Stimulated activated naive B cell treated with anti-CD40 and anti-IgM and Interleukin-4, amounts not matched to agents 10 μg/mL and 1 μg/mL and 100 μg/mL, for 72 hours (primary cell): ENCODE measurements around the gene GPR37L1.

Experiments
- ATAC-seq, 2 donors: fragments of 150-1000 bp; cut with Tn5 transposase; replicated peaks; 2 replicates each; pipeline ENCODE4 v1.10.0; 2021; ENCODE audit warnings: moderate library complexity in 1 of 2
- DNase-seq: peaks from one replicate; pipeline ENCODE4 v3.0.0; 2021
- H3K27ac Mint-ChIP-seq: one replicate; pipeline ENCODE4 v1.8.0; 2022; ENCODE audit warnings: mild to moderate bottlenecking, mixed read lengths
- H3K27me3 Mint-ChIP-seq, 2 donors: one replicate each; pipeline ENCODE4 v1.8.0; 2022; ENCODE audit warnings: mixed read lengths in 2 of 2
- H3K36me3 Mint-ChIP-seq, 2 donors: one replicate each; pipeline ENCODE4 v1.8.0; 2022; ENCODE audit warnings: mixed read lengths in 2 of 2, mild to moderate bottlenecking in 1 of 2
- H3K4me1 Mint-ChIP-seq, 2 donors: one replicate each; pipeline ENCODE4 v1.8.0; 2022; ENCODE audit warnings: mixed read lengths in 2 of 2, mild to moderate bottlenecking in 1 of 2
- H3K4me3 Mint-ChIP-seq, 2 donors: one replicate each; pipeline ENCODE4 v1.8.0; 2022; ENCODE audit warnings: mild to moderate bottlenecking in 2 of 2, mixed read lengths in 2 of 2, moderate library complexity in 1 of 2
- H3K9me3 Mint-ChIP-seq, 2 donors: one replicate each; pipeline ENCODE4 v1.8.0; 2022; ENCODE audit warnings: mixed read lengths in 2 of 2, mild to moderate bottlenecking in 1 of 2

The GPR37L1 gene, protein sequence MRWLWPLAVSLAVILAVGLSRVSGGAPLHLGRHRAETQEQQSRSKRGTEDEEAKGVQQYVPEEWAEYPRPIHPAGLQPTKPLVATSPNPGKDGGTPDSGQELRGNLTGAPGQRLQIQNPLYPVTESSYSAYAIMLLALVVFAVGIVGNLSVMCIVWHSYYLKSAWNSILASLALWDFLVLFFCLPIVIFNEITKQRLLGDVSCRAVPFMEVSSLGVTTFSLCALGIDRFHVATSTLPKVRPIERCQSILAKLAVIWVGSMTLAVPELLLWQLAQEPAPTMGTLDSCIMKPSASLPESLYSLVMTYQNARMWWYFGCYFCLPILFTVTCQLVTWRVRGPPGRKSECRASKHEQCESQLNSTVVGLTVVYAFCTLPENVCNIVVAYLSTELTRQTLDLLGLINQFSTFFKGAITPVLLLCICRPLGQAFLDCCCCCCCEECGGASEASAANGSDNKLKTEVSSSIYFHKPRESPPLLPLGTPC

DNA sequence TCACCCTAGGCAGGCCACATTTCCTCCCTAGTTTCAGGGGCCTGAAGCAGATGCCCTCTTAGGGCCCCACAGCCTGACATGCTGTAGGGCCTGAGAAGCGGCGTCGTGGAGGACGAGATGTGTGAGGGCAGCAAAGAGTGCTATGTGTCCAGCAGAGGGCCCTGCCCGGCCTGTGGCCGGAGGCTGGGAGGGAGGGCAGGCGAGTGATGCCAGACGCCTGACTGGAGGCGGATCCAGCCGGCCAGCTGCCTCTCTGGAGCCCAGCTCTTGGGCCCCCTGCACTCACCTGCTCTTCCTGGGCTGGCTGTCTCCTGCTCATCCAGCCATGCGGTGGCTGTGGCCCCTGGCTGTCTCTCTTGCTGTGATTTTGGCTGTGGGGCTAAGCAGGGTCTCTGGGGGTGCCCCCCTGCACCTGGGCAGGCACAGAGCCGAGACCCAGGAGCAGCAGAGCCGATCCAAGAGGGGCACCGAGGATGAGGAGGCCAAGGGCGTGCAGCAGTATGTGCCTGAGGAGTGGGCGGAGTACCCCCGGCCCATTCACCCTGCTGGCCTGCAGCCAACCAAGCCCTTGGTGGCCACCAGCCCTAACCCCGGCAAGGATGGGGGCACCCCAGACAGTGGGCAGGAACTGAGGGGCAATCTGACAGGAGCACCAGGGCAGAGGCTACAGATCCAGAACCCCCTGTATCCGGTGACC, at the start of gene GPR37L1:
GPR37L1 (plus strand) TSS at position 279 of the 697 bp plus-strand sequence; CDS start at position 326, 47 bp downstream.
- Mint-ChIP-seq H3K27ac (no peak within 1 kb of the TSS), H3K27me3 (peaks cover 22 to 45% of the 10 kb centered on the region in 2 donors), H3K4me3 (no peak within 1 kb of the TSS), H3K9me3 (no peaks in the 10 kb centered on the region), H3K4me1 (no peaks in the 10 kb centered on the region), H3K36me3 (no peaks in the 10 kb centered on the region)
- no peak for DNase-seq
- ATAC-seq = no peak

DNA sequence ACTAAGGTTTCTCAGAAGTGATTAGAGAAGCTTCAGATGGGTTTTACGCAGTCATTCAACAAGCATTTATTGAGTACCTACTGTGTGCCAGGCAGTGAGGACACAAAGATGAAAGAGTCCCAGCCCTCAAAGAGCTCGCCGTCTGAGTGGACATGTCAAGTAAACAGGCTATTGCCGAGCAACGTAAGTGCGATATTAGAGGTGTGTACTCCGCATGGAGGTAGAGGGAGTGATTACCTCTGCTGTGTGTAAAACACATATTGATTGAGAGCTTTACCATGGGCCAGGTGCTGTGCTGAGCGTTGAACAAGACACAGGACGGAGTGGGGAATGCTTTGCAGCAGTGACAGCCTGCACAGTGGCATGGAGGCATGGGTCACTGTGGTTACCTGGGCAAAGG, 49.5 kb upstream of the GPR37L1 start:
- Mint-ChIP-seq H3K4me3 (no peak overlapping the region), H3K36me3 (no peaks in the 10 kb centered on the region), H3K27ac (no peak overlapping the region), H3K9me3 (no peaks in the 10 kb centered on the region), H3K27me3 (no peaks in the 10 kb centered on the region), H3K4me1 (no peaks in the 10 kb centered on the region)
- no peak for ATAC-seq
- no peak for DNase-seq

DNA sequence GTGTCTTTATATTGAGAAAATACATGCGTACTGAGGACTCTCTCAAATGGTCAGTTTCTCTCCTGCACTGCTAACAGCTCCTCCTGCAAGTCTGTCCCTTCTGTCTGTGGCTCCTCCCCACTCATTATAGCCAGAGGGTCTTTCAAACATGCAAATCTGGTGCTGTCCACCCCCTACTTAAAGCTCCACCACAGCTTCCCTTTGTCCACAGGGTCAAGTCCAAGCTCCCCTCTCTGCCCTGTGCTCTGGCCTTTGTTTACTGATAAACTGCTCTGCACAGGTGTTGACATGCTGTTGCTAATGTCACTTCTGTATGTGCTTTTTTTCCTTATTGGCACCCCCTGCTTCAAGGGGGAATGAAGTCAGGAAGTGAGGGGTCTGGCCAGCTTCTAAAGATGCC, 47.7 kb upstream of the GPR37L1 start:
- no peak overlapping the region for H3K27ac Mint-ChIP-seq
- no peaks in the 10 kb centered on the region for H3K9me3 Mint-ChIP-seq
- no peak overlapping the region for H3K4me3 Mint-ChIP-seq
- H3K36me3 Mint-ChIP-seq = no peaks in the 10 kb centered on the region
- ATAC-seq (no peak), DNase-seq (no peak)
- no peaks in the 10 kb centered on the region for H3K27me3 Mint-ChIP-seq
- no peaks in the 10 kb centered on the region for H3K4me1 Mint-ChIP-seq

DNA sequence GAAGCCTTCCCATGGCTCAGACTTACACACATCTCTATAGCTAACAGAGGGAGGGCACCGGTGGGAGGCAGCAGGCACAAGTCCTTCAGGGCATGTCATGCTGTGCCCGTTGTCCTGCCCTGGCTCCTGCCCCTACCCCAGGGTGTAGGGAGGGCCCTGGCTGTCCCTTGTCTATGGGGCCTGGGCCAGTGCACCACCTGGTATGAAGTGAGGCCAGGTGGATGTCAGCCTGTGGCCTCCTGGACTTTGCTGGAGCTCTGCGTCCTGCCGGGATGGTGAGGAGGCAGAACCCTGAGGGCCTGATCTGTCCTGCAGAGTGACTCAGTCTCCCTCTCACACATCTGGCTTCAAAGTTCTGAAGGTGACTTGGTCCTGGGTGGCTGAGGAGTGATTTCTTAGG, 47.3 kb upstream of the GPR37L1 start:
- no peaks in the 10 kb centered on the region for H3K9me3 Mint-ChIP-seq

DNA sequence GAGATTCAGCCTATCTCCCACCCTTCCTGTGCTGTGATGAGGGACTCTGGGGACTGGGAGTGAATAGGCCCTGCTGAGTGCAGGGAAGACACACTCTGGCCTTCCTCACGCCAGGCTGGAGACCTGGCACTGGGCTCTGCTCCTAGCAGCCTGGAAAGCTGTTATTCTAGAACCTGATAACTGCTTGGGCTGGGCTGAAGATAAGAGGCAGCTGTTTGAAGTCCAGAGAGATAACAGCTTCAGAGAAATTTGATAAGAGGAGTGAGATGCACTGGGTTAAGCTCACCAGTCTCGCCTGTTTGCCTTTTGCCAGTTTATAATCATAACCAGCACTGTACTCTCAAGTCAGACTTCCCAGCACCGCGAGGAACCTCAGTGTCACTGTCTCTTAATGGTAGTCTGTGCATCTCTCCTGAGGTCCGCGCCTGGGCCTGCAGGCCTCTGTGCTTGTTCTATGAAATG, 46.6 kb upstream of the GPR37L1 start:
- ATAC-seq (no peak), DNase-seq (no peak)
- Mint-ChIP-seq H3K9me3 (no peaks in the 10 kb centered on the region), H3K4me1 (no peaks in the 10 kb centered on the region), H3K27ac (no peak overlapping the region), H3K27me3 (no peaks in the 10 kb centered on the region), H3K4me3 (no peak overlapping the region), H3K36me3 (no peaks in the 10 kb centered on the region)

More for the DNA sequence above, 47.3 kb upstream of the GPR37L1 start:
- no peaks in the 10 kb centered on the region for H3K4me1 Mint-ChIP-seq
- ATAC-seq (no peak), DNase-seq (no peak)
- H3K36me3 Mint-ChIP-seq = no peaks in the 10 kb centered on the region
- H3K27ac Mint-ChIP-seq = no peak overlapping the region
- H3K4me3 Mint-ChIP-seq = no peak overlapping the region
- H3K27me3 Mint-ChIP-seq = no peaks in the 10 kb centered on the region

DNA sequence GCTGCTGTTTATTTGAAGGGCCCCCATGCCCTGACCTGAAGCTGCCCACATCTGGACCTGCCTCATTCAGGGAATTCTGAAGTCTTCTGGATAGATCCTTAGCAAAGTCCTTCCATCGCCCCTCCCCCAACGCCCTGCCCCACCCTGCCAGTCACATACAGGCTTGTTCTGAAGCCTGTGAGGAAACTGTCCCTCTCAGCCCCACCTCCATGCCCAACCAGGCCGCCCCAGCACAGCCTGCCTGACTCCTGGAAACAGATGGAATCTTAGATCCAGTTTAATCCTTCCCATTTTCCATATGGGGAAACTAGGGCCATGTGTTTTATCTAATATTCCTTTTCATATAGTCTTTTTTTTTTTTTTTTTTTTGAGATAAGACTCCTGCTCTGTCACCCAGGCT, 44.5 kb upstream of the GPR37L1 start:
- no peaks in the 10 kb centered on the region for H3K9me3 Mint-ChIP-seq
- no peak overlapping the region for H3K4me3 Mint-ChIP-seq
- no peaks in the 10 kb centered on the region for H3K36me3 Mint-ChIP-seq
- ATAC-seq (no peak), DNase-seq (no peak)
- no peaks in the 10 kb centered on the region for H3K4me1 Mint-ChIP-seq
- no peak overlapping the region for H3K27ac Mint-ChIP-seq
- H3K27me3 Mint-ChIP-seq = no peaks in the 10 kb centered on the region

DNA sequence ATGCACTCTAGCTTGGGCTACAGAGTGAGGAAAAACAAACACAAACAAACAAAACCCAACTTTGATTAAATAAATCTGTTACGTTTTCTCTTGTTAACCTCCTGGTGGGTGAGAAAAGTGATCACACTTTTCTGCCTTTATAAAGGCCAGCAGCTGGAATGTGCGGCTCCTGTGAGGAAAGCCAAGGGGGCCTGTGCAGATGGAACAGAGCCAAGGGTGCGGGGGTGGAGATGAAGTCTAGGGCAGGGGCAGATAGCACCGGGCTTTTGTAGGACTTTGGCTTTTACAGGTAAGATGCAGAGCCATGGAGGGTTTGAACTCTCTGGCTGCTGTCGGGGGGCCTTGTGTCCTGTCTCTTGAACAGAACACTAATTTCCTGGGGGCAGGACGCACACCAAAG, 40.7 kb upstream of the GPR37L1 start:
- H3K9me3 Mint-ChIP-seq = no peaks in the 10 kb centered on the region
- no peak for DNase-seq
- H3K27ac Mint-ChIP-seq = no peak overlapping the region
- no peaks in the 10 kb centered on the region for H3K4me1 Mint-ChIP-seq
- no peaks in the 10 kb centered on the region for H3K36me3 Mint-ChIP-seq
- no peak for ATAC-seq
- no peak overlapping the region for H3K4me3 Mint-ChIP-seq
- peaks cover 8 to 10% of the 10 kb centered on the region in 2 donors for H3K27me3 Mint-ChIP-seq

DNA sequence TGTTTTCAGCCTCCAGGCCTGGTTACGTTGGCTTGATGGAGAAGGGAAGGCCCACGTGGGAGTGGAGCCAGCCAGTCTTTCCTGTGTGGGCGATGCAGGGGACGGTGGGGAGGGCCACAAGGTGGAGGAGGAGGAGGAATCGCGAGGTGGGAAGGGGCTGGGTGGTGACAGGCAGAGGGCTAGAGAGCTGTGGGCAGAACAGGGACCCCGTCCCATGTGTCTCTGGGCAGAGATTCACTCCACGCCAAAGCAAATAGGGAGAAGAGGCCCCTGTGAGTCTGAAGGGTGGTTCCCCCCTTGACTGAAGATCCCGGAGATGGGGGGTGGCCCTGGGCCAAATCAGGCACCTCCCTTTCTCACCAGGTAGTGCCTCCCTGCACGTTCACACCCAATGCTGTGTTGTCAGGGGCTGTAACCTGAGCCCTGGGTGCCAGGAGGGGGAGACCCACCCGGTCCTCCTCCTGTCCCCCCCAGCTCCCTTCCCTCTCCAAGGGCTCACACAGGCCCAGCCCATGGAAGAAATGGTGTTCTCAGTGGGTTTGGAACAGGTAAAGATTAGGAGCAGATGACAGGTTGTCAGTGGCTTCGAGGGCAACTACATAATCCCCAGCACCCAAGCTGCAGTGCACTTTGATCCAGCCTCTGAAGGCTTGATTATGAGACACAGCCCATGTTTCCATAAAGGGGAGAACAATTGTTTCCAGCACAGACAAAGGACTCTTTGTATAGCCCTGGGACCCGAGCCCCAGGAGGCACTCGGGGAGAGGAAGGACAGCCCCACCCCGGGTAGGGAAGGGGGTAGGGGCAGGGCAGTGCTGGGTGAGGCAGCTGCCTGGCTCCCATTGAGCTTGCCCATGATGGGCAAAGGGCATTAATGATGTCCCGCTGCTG, 37.7 kb upstream of the GPR37L1 start:
- Mint-ChIP-seq H3K4me3 (no peak overlapping the region), H3K27ac (no peak overlapping the region), H3K9me3 (no peaks in the 10 kb centered on the region), H3K4me1 (no peaks in the 10 kb centered on the region), H3K36me3 (no peaks in the 10 kb centered on the region), H3K27me3 (peaks cover 10 to 17% of the 10 kb centered on the region in 2 donors)
- ATAC-seq = no peak
- DNase-seq = no peak

DNA sequence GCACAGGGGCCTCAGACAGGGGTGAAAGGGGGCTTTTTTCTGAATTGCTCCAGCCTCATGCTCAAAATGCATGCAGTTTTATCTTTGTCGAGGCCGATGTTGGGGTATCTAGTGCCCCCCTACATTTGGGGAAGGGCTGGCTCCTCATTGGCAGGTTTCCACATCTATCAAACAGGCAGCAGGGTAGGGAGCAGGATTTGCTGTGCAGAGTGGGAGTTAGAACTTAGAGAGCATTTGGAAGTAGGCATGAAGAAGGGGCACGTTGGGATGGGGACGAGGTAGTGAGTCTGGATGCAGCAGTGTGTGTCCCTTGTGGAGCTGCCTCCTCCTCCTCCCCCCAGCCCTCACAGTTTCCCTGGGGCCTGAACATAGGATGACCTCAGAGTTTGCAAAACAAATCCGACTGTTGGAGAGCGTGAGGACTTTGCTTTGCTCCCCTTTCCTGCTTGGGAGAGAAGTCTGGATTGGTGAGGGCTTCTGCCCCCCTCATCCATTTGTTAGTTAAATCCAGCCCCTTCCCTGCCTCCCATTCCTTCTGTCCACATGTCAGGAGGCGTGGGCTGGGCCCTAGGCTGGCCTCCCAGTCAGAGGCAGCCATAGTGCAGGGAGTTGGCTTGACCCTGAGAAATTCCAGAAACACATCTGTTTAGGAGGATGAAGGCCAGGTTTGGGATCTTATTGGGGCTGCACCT, 36.9 kb upstream of the GPR37L1 start:
- Mint-ChIP-seq H3K27ac (no peak overlapping the region), H3K9me3 (no peaks in the 10 kb centered on the region), H3K4me3 (no peak overlapping the region), H3K36me3 (no peaks in the 10 kb centered on the region), H3K27me3 (peaks cover 11 to 19% of the 10 kb centered on the region in 2 donors), H3K4me1 (no peaks in the 10 kb centered on the region)
- no peak for ATAC-seq
- DNase-seq = no peak

DNA sequence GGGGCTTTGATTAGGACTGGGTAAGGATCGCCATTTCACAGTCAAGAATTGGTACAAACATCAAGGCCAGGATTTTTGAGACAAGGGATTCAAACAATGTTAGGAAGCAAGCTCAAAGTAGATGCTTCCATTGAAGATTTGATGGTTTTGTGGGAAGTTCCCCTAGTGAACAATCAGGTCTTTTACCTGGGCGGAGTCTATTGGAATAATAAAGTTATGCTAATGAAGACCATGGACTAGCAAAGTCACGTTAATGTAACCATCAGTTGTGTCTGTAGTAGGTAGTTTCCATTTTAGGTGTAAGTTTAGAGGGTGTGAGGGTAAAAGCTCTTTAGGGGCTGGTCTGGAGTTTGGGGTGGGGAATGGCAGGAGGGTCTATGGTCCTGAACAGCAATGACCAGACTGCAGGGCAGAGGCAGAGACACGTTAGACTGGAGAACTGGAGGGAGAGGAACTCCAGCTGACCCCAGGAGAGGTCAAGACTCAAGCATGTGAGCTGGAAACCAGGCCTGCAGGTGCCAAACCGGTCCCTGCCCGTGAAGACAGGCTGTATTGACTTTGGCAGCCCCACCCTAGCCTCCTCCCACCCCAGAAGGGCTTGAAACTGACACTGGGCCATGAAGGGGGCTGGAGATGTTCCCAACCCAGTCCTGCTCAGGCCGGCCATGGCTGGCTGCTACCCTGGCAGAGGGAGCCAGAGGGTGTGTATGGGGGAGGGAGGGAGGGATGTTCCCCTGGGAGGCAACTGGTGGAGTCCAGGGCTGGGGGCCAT, 36.0 kb upstream of the GPR37L1 start:
- Mint-ChIP-seq H3K36me3 (no peaks in the 10 kb centered on the region), H3K4me1 (no peaks in the 10 kb centered on the region), H3K9me3 (no peaks in the 10 kb centered on the region), H3K4me3 (no peak overlapping the region), H3K27ac (no peak overlapping the region), H3K27me3 (peaks cover 18 to 28% of the 10 kb centered on the region in 2 donors)
- ATAC-seq (no peak), DNase-seq (no peak)

DNA sequence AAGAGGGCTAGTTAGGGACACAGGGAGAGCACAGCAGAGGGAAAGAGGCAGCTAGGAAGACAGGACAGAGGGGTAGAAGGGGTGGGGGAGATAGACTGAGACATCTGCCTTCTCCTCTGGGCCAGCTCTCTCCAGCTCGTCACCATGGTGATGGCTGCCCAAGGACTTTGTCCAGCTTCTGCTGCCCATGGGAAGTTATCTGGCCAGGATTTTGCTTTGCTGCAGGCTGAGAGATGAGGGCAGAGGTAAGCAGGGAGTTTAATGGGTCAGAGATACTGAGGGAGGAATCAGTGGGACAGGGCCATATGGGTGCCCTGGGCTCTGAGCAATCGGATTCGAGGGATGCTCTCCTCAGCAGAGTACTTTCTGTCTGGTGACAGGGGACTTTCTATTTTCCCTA, 34.5 kb upstream of the GPR37L1 start:
- ATAC-seq (no peak), DNase-seq (no peak)
- H3K27me3 Mint-ChIP-seq = peaks cover 18 to 33% of the 10 kb centered on the region in 2 donors
- no peaks in the 10 kb centered on the region for H3K36me3 Mint-ChIP-seq
- H3K4me1 Mint-ChIP-seq = no peaks in the 10 kb centered on the region
- H3K27ac Mint-ChIP-seq = no peak overlapping the region
- no peaks in the 10 kb centered on the region for H3K9me3 Mint-ChIP-seq
- no peak overlapping the region for H3K4me3 Mint-ChIP-seq

DNA sequence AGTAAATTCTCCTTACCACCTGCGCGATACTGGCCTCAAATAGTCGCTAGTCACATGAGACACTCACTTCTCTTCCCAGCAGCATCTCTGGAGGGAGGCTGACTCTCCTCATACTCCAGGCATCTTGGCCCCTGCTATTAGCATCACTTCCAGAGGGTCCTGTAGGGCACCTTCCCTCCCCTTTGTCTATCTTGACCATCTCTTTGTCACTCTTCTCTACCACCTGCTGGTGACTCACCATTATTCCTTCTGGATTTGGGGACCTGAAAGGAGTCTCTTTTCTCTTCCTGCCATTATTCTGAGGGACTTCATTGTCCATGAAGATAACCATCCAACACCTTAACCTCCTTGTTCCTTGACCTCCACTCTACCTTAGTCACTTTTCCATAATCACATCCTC, 31.7 kb upstream of the GPR37L1 start:
- no peaks in the 10 kb centered on the region for H3K9me3 Mint-ChIP-seq
- H3K27ac Mint-ChIP-seq = no peak overlapping the region
- H3K4me3 Mint-ChIP-seq = no peak overlapping the region
- H3K27me3 Mint-ChIP-seq = peaks cover 19 to 41% of the 10 kb centered on the region in 2 donors
- DNase-seq (no peak), ATAC-seq (no peak)
- no peaks in the 10 kb centered on the region for H3K36me3 Mint-ChIP-seq
- H3K4me1 Mint-ChIP-seq = no peaks in the 10 kb centered on the region

DNA sequence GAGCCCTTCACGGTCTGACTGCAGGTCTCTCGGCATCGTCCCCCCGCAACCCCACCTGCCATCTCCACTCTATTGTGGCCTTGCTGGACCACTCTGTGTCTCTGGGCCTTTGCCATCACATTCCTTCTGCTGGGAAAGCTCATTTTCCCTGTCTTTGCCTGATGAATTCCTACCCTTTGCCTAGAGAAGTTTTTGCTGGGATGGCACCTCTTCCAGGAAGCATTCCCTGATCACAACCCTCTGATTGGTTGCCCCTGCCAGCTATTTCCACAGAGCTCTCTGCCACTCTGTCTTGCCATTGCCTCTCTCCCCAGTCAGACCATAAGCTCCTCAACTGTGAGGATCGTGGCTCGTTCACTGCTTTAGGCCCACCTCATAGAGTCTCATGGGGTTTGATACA, 28.9 kb upstream of the GPR37L1 start:
- Mint-ChIP-seq H3K4me1 (no peaks in the 10 kb centered on the region), H3K4me3 (no peak overlapping the region), H3K36me3 (no peaks in the 10 kb centered on the region), H3K9me3 (no peaks in the 10 kb centered on the region), H3K27me3 (peaks cover 13 to 24% of the 10 kb centered on the region in 2 donors), H3K27ac (no peak overlapping the region)
- DNase-seq (no peak), ATAC-seq (no peak)
